Activated CD4-positive, alpha-beta T cell treated with anti-CD3 and anti-CD28 coated beads for 36 hours (primary cell): ENCODE measurements around the gene TMEM37. TPM values are rescaled to one million over a fixed set of nuclear protein-coding genes. Genes with fewer than 3 reads are reported as not detected.

ENCODE experiments used
- ATAC-seq: fragments of 200-7000 bp; cut with Tn5 transposase; one replicate; pipeline ENCODE4 v1.10.0; 2021; ENCODE audit warnings: mild to moderate bottlenecking, moderate library complexity
- CTCF ChIA-PET: fragments of 350-600 bp; sonication (Branson Sonifier 250); formaldehyde crosslinking; loops from one replicate; lab custom pipeline; 2021; ENCODE audit warnings: antibody characterized with exemption; lab: Charles Lee
- POLR2A ChIA-PET: fragments of 350-600 bp; sonication (Branson Sonifier 250); formaldehyde crosslinking; loops from one replicate; lab custom pipeline; 2021; ENCODE audit warnings: antibody characterized with exemption, inconsistent platforms; lab: Charles Lee
- DNase-seq: peaks from one replicate; pipeline ENCODE4 v3.0.0-alpha.2; 2020
- H3K27ac Mint-ChIP-seq: one replicate; pipeline ENCODE4 v1.8.0; 2021; ENCODE audit warnings: mixed read lengths
- H3K27me3 Mint-ChIP-seq: one replicate; pipeline ENCODE4 v1.8.0; 2021; ENCODE audit warnings: mixed read lengths
- H3K36me3 Mint-ChIP-seq: one replicate; pipeline ENCODE4 v1.8.0; 2021; ENCODE audit warnings: low read depth, mixed read lengths
- H3K4me1 Mint-ChIP-seq: one replicate; pipeline ENCODE4 v1.8.0; 2021; ENCODE audit warnings: mixed read lengths
- H3K4me3 Mint-ChIP-seq: one replicate; pipeline ENCODE4 v1.8.0; 2021; ENCODE audit warnings: mild to moderate bottlenecking, moderate library complexity, mixed read lengths
- H3K9me3 Mint-ChIP-seq: one replicate; pipeline ENCODE4 v1.8.0; 2021; ENCODE audit warnings: low read depth, mixed read lengths
- intact Hi-C, 2 experiments: fragments of 100-400 bp; cut with DNase I in 1 of 2; cut with micrococcal nuclease in 1 of 2; formaldehyde crosslinking; loops; one replicate each; pipeline versions ENCODE4 v1.14.2 to v1.15.1; 2022 to 2024; cut with DNase I, micrococcal nuclease
- total RNA-seq, 2 experiments: library from RNA; stranded (reverse); gene quantifications; one replicate each; pipeline ENCODE4 v1.2.3, GENCODE V29; 2021

The TMEM37 gene
- total RNA-seq, 2 experiments from 2014 or later = not detected

GRCh38 chr2:119435081-119435952 lies 3.7 kb downstream of the TMEM37 start:
- ATAC-seq (no peak), DNase-seq (no peak)
- H3K27ac Mint-ChIP-seq = no peak overlapping the region
- H3K4me3 Mint-ChIP-seq = no peak overlapping the region
- intact Hi-C loops = no loop called here
- H3K9me3 Mint-ChIP-seq = no peaks in the 10 kb centered on the region
- POLR2A ChIA-PET = no interaction called here
- peaks cover 26% of the 10 kb centered on the region for H3K27me3 Mint-ChIP-seq
- CTCF ChIA-PET = no interaction called here
- no peaks in the 10 kb centered on the region for H3K36me3 Mint-ChIP-seq
- H3K4me1 Mint-ChIP-seq = peaks cover 6% of the 10 kb centered on the region

- intact Hi-C loops = no loop called here
- POLR2A ChIA-PET = no interaction called here
- Mint-ChIP-seq H3K27me3 (peaks cover 20% of the 10 kb centered on the region), H3K27ac (no peak overlapping the region), H3K36me3 (no peaks in the 10 kb centered on the region), H3K9me3 (no peaks in the 10 kb centered on the region), H3K4me3 (no peak overlapping the region), H3K4me1 (peaks cover 6% of the 10 kb centered on the region)
- ATAC-seq = no peak
- CTCF ChIA-PET = no interaction called here
- no peak for DNase-seq
Observed at GRCh38 chr2:119435953-119436297, 4.3 kb downstream of the TMEM37 start.

GRCh38 chr2:119436993-119437772 lies 5.5 kb downstream of the TMEM37 start:
- no peak for ATAC-seq
- peaks cover 14% of the 10 kb centered on the region for H3K27me3 Mint-ChIP-seq

GRCh38 chr2:119438128-119438656 lies 6.5 kb downstream of the TMEM37 start:
- Mint-ChIP-seq H3K27ac (no peak overlapping the region), H3K36me3 (no peaks in the 10 kb centered on the region), H3K4me1 (no peaks in the 10 kb centered on the region), H3K27me3 (peaks cover 5% of the 10 kb centered on the region), H3K9me3 (no peaks in the 10 kb centered on the region), H3K4me3 (no peak overlapping the region)
- ATAC-seq = no peak
- DNase-seq = no peak
- CTCF ChIA-PET = interaction anchor here (0.7 kb wide), 1 partner anchor 38 kb away, joined by 3 read pairs; no protein-coding TSS in a partner anchor
- intact Hi-C loops = no loop called here
- POLR2A ChIA-PET = no interaction called here

More at GRCh38 chr2:119436993-119437772, 5.5 kb downstream of the TMEM37 start:
- Mint-ChIP-seq H3K27ac (no peak overlapping the region), H3K4me1 (peaks cover 3% of the 10 kb centered on the region), H3K9me3 (no peaks in the 10 kb centered on the region), H3K36me3 (no peaks in the 10 kb centered on the region), H3K4me3 (no peak overlapping the region)
- POLR2A ChIA-PET = no interaction called here
- CTCF ChIA-PET = no interaction called here
- intact Hi-C loops = no loop called here
- DNase-seq = no peak

- no peaks in the 10 kb centered on the region for H3K36me3 Mint-ChIP-seq
- H3K9me3 Mint-ChIP-seq = no peaks in the 10 kb centered on the region
- ATAC-seq (no peak), DNase-seq (no peak)
- no peak overlapping the region for H3K4me3 Mint-ChIP-seq
- no peaks in the 10 kb centered on the region for H3K4me1 Mint-ChIP-seq
- intact Hi-C loops = no loop called here
- ChIA-PET POLR2A (no interaction called here), CTCF (no interaction called here)
- H3K27me3 Mint-ChIP-seq = peaks cover 2% of the 10 kb centered on the region
- H3K27ac Mint-ChIP-seq = no peak overlapping the region
Observed at GRCh38 chr2:119438726-119439284, 7.2 kb downstream of the TMEM37 start.

- no peak overlapping the region for H3K4me3 Mint-ChIP-seq
- H3K4me1 Mint-ChIP-seq = no peaks in the 10 kb centered on the region
- H3K36me3 Mint-ChIP-seq = no peaks in the 10 kb centered on the region
- POLR2A ChIA-PET = no interaction called here
- H3K9me3 Mint-ChIP-seq = no peaks in the 10 kb centered on the region
- H3K27ac Mint-ChIP-seq = no peak overlapping the region
- DNase-seq = no peak
- H3K27me3 Mint-ChIP-seq = no peaks in the 10 kb centered on the region
- CTCF ChIA-PET = interaction anchor here (0.6 kb wide), 1 partner anchor 547 kb away, joined by 3 read pairs; no protein-coding TSS in a partner anchor
- ATAC-seq = no peak
- intact Hi-C loops = no loop called here
Observed at GRCh38 chr2:119439574-119440500, 8.2 kb downstream of the TMEM37 start.

- Mint-ChIP-seq H3K4me3 (no peak overlapping the region), H3K27me3 (no peaks in the 10 kb centered on the region), H3K4me1 (no peaks in the 10 kb centered on the region), H3K36me3 (no peaks in the 10 kb centered on the region), H3K9me3 (no peaks in the 10 kb centered on the region), H3K27ac (no peak overlapping the region)
- intact Hi-C loops = no loop called here
- ChIA-PET CTCF (interaction anchor here (0.6 kb wide), 1 partner anchor 548 kb away, joined by 3 read pairs; no protein-coding TSS in a partner anchor), POLR2A (no interaction called here)
- no peak for ATAC-seq
- no peak for DNase-seq
Observed at GRCh38 chr2:119440501-119440870, 8.8 kb downstream of the TMEM37 start.

- H3K27me3 Mint-ChIP-seq = no peaks in the 10 kb centered on the region
- no peak for ATAC-seq
- H3K36me3 Mint-ChIP-seq = no peaks in the 10 kb centered on the region
- no peak for DNase-seq
- POLR2A ChIA-PET = no interaction called here
- no peaks in the 10 kb centered on the region for H3K4me1 Mint-ChIP-seq
- CTCF ChIA-PET = interaction anchor here (0.6 kb wide), 1 partner anchor 548 kb away, joined by 3 read pairs; no protein-coding TSS in a partner anchor
- no peaks in the 10 kb centered on the region for H3K9me3 Mint-ChIP-seq
- H3K4me3 Mint-ChIP-seq = no peak overlapping the region
- H3K27ac Mint-ChIP-seq = no peak overlapping the region
- intact Hi-C loops = no loop called here
Observed at GRCh38 chr2:119440873-119441272, 9.2 kb downstream of the TMEM37 start.

- Mint-ChIP-seq H3K4me3 (no peak overlapping the region), H3K27me3 (peaks cover 4% of the 10 kb centered on the region), H3K27ac (no peak overlapping the region), H3K4me1 (no peaks in the 10 kb centered on the region), H3K9me3 (no peaks in the 10 kb centered on the region), H3K36me3 (no peaks in the 10 kb centered on the region)
- POLR2A ChIA-PET = no interaction called here
- CTCF ChIA-PET = interaction anchor here (0.6 kb wide), 1 partner anchor 189 kb away, joined by 5 read pairs; no protein-coding TSS in a partner anchor
- ATAC-seq = no peak
- intact Hi-C loops = no loop called here
- no peak for DNase-seq
Observed at GRCh38 chr2:119441376-119442225, 9.9 kb downstream of the TMEM37 start.

- POLR2A ChIA-PET = no interaction called here
- CTCF ChIA-PET = no interaction called here
- H3K27ac Mint-ChIP-seq = no peak overlapping the region
- H3K4me1 Mint-ChIP-seq = no peaks in the 10 kb centered on the region
- H3K9me3 Mint-ChIP-seq = no peaks in the 10 kb centered on the region
- peaks cover 7% of the 10 kb centered on the region for H3K27me3 Mint-ChIP-seq
- H3K36me3 Mint-ChIP-seq = no peaks in the 10 kb centered on the region
- H3K4me3 Mint-ChIP-seq = no peak overlapping the region
- intact Hi-C loops = no loop called here
- ATAC-seq (no peak), DNase-seq (no peak)
Observed at GRCh38 chr2:119442226-119442619, 10.6 kb downstream of the TMEM37 start.
